ENCODE results near the gene GHRHR. TPM values are rescaled to one million over a fixed set of nuclear protein-coding genes. Genes with fewer than 3 reads are reported as not detected.

Gene GHRHR
- polyA plus RNA-seq, 3 donors: not detected

- no peak for DNase-seq
- no peak overlapping the region for H3K4me2 ChIP-seq (replicated peaks; ENCODE audit: extremely low read depth, low read length, poor library complexity, severe bottlenecking)
- intact Hi-C loops (cut with micrococcal nuclease): no loop called here
- H3K79me2 ChIP-seq (ENCODE audit: insufficient read depth, low read length): no peaks in the 10 kb centered on the region
- TF ChIP-seq, protein P1, sequence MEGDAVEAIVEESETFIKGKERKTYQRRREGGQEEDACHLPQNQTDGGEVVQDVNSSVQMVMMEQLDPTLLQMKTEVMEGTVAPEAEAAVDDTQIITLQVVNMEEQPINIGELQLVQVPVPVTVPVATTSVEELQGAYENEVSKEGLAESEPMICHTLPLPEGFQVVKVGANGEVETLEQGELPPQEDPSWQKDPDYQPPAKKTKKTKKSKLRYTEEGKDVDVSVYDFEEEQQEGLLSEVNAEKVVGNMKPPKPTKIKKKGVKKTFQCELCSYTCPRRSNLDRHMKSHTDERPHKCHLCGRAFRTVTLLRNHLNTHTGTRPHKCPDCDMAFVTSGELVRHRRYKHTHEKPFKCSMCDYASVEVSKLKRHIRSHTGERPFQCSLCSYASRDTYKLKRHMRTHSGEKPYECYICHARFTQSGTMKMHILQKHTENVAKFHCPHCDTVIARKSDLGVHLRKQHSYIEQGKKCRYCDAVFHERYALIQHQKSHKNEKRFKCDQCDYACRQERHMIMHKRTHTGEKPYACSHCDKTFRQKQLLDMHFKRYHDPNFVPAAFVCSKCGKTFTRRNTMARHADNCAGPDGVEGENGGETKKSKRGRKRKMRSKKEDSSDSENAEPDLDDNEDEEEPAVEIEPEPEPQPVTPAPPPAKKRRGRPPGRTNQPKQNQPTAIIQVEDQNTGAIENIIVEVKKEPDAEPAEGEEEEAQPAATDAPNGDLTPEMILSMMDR (IDR thresholded peaks at IDR 0.05): no peak
- WGBS (ENCODE audit: insufficient coverage): no CpG with 5 or more reads among the region's 1 CpG
- H3K4me1 ChIP-seq (ENCODE audit: control insufficient read depth in 1 of 2, insufficient read depth in 2 of 2, low read length in 2 of 2): peaks cover 17 to 18% of the 10 kb centered on the region in 2 donors
- peaks cover 20% of the 10 kb centered on the region for H3K4me1 Mint-ChIP-seq
- H3K4me3 ChIP-seq (replicated peaks in 1 of 3; ENCODE audit: low read depth in 2 of 3, low read length in 3 of 3): no peak overlapping the region
- no peak overlapping the region for H3K27ac Mint-ChIP-seq
- peaks cover 0 to 8% (median under 1%) of the 10 kb centered on the region in 7 donors for H3K9me3 Mint-ChIP-seq
- no peak overlapping the region for H3K4me3 Mint-ChIP-seq
- H3K27me3 ChIP-seq (ENCODE audit: control insufficient read depth in 2 of 2, insufficient read depth in 2 of 2, low read length in 2 of 2): no peaks in the 10 kb centered on the region
- no peak overlapping the region for H3K9ac ChIP-seq (ENCODE audit: insufficient read depth, low read length, poor library complexity, severe bottlenecking)
- H3K27me3 Mint-ChIP-seq (ENCODE audit: low read depth in 3 of 3): peaks cover 9 to 14% (median 12%) of the 10 kb centered on the region in 3 donors
- no peaks in the 10 kb centered on the region for H3K9me3 ChIP-seq (replicated peaks in 1 of 2; ENCODE audit: control insufficient read depth in 1 of 2, insufficient read depth in 1 of 2, low read length in 2 of 2)
- H3K36me3 Mint-ChIP-seq: no peaks in the 10 kb centered on the region
- H4K20me1 ChIP-seq (ENCODE audit: insufficient read depth, low read length): no peaks in the 10 kb centered on the region
- H3K36me3 ChIP-seq (replicated peaks in 1 of 2; ENCODE audit: control insufficient read depth in 1 of 2, insufficient read depth in 2 of 2, low read length in 2 of 2): no peaks in the 10 kb centered on the region
- H2AFZ ChIP-seq (ENCODE audit: insufficient read depth, low read depth, low read length, poor library complexity, severe bottlenecking): no peak overlapping the region
- H3K27ac ChIP-seq (ENCODE audit: low read depth in 1 of 2, low read length in 2 of 2): no peak overlapping the region
Measured at GRCh38 chr7:31004393-31004792, 40.6 kb downstream of the GHRHR start.

- peaks cover 11 to 18% (median 18%) of the 10 kb centered on the region in 3 donors for H3K27me3 Mint-ChIP-seq (ENCODE audit: low read depth in 3 of 3)
- peaks cover 0 to 4% of the 10 kb centered on the region in 2 donors for H3K4me1 ChIP-seq (ENCODE audit: control insufficient read depth in 1 of 2, insufficient read depth in 2 of 2, low read length in 2 of 2)
Measured at GRCh38 chr7:31006857-31007256, 43.1 kb downstream of the GHRHR start.

More at GRCh38 chr7:31006857-31007256, 43.1 kb downstream of the GHRHR start:
- TF ChIP-seq, protein P1 (IDR thresholded peaks at IDR 0.05): no peak
- Histone ChIP-seq H3K27me3 (ENCODE audit: control insufficient read depth in 2 of 2, insufficient read depth in 2 of 2, low read length in 2 of 2) (no peaks in the 10 kb centered on the region), H3K4me2 (replicated peaks; ENCODE audit: extremely low read depth, low read length, poor library complexity, severe bottlenecking) (no peak overlapping the region), H3K4me3 (replicated peaks in 1 of 3; ENCODE audit: low read depth in 2 of 3, low read length in 3 of 3) (no peak overlapping the region), H3K27ac (ENCODE audit: low read depth in 1 of 2, low read length in 2 of 2) (no peak overlapping the region), H3K36me3 (replicated peaks in 1 of 2; ENCODE audit: control insufficient read depth in 1 of 2, insufficient read depth in 2 of 2, low read length in 2 of 2) (no peaks in the 10 kb centered on the region), H2AFZ (ENCODE audit: insufficient read depth, low read depth, low read length, poor library complexity, severe bottlenecking) (no peak overlapping the region), H3K79me2 (ENCODE audit: insufficient read depth, low read length) (no peaks in the 10 kb centered on the region), H3K9me3 (replicated peaks in 1 of 2; ENCODE audit: control insufficient read depth in 1 of 2, insufficient read depth in 1 of 2, low read length in 2 of 2) (no peaks in the 10 kb centered on the region), H3K9ac (ENCODE audit: insufficient read depth, low read length, poor library complexity, severe bottlenecking) (no peak overlapping the region), H4K20me1 (ENCODE audit: insufficient read depth, low read length) (no peaks in the 10 kb centered on the region)
- DNase-seq: no peak
- H3K9me3 Mint-ChIP-seq: peaks cover 0 to 7% (median 2%) of the 10 kb centered on the region in 7 donors
- no peak overlapping the region for H3K4me3 Mint-ChIP-seq
- H3K36me3 Mint-ChIP-seq: no peaks in the 10 kb centered on the region
- intact Hi-C loops (cut with micrococcal nuclease): no loop called here
- peaks cover 9% of the 10 kb centered on the region for H3K4me1 Mint-ChIP-seq
- 87% methylated on average over 6 of the region's 6 CpGs for WGBS (ENCODE audit: insufficient coverage)
- H3K27ac Mint-ChIP-seq: no peak overlapping the region

All from CD14-positive monocyte (primary cell).